GM12878 (cell line): ENCODE results near the gene SP2. TPM values are rescaled to one million over a fixed set of nuclear protein-coding genes. Genes with fewer than 3 reads are reported as not detected.

Source experiments
- ATAC-seq: fragments of 200-7000 bp; cut with Tn5 transposase; 3 replicates; pipeline ENCODE4 v1.9.1; 2020; ENCODE audit warnings: mild to moderate bottlenecking, moderate library complexity
- BruUV-seq: library from RNA; stranded (reverse); fragments of 400-500 nt; replicated peaks from 2 replicates; lab custom pipeline; 2021; lab: Mats Ljungman, UMichigan
- CTCF ChIA-PET: fragments of 300-600 bp; sonication (Branson Sonifier 250); formaldehyde crosslinking; extraction: SDS; loops from one replicate; lab custom pipeline; 2021; ENCODE audit warnings: inconsistent platforms; lab: Yijun Ruan, JAX
- POLR2A ChIA-PET: fragments of 350-600 bp; formaldehyde crosslinking; extraction: SDS; loops from one replicate; lab custom pipeline; 2021; ENCODE audit warnings: inconsistent platforms; lab: Charles Lee
- RAD21 ChIA-PET: fragments of 300-600 bp; sonication (Branson Sonifier 250); formaldehyde crosslinking; loops from one replicate; lab custom pipeline; 2023; ENCODE audit warnings: antibody characterized with exemption; ENCODE audit not compliant: unreplicated experiment; lab: Charles Lee
- SMC1A ChIA-PET: fragments of 300-600 bp; sonication (Branson Sonifier 250); formaldehyde crosslinking; loops from one replicate; lab custom pipeline; 2023; ENCODE audit not compliant: unreplicated experiment, uncharacterized antibody; lab: Charles Lee
- DNase-seq: peaks from one replicate; pipeline ENCODE4 v3.0.0-alpha.2; 2011; ENCODE audit warnings: low read depth, low spot score
- FAIRE-seq: peaks from 3 replicates; lab custom pipeline; 2011; peaks lifted over from hg19 to GRCh38; lab: Jason Lieb, UNC
- H2AFZ ChIP-seq: 2 replicates; pipeline ENCODE4 v1.6.0; 2011; ENCODE audit warnings: low read depth, low read length, control low read depth; ENCODE audit not compliant: control insufficient read depth
- H3K27ac ChIP-seq: 2 replicates; pipeline ENCODE4 v1.5.1; 2011; ENCODE audit warnings: control low read depth; ENCODE audit not compliant: control insufficient read depth, insufficient read depth
- H3K27me3 ChIP-seq, 2 experiments: replicated peaks in 1 of 2; 2 replicates each; pipeline versions ENCODE4 v1.6.0 to v1.6.1; 2011; ENCODE audit warnings: low read length in 1 of 2; ENCODE audit not compliant: control insufficient read depth in 2 of 2, insufficient read depth in 2 of 2
- H3K36me3 ChIP-seq, 2 experiments: 2 replicates each; pipeline ENCODE4 v1.5.1; 2011; ENCODE audit warnings: low read length in 1 of 2; ENCODE audit not compliant: control insufficient read depth in 2 of 2, insufficient read depth in 2 of 2
- H3K4me1 ChIP-seq: 2 replicates; pipeline ENCODE4 v1.6.1; 2011; ENCODE audit warnings: mild to moderate bottlenecking, low read length, moderate library complexity, mixed read lengths; ENCODE audit not compliant: control insufficient read depth, insufficient read depth
- H3K4me2 ChIP-seq: 2 replicates; pipeline ENCODE4 v1.6.0; 2011; ENCODE audit warnings: control low read depth; ENCODE audit not compliant: control insufficient read depth, insufficient read depth
- H3K4me3 ChIP-seq: fragments of 200-600 bp; sonication (generic); 2 replicates; pipeline ENCODE4 v1.5.1; 2016
- H3K79me2 ChIP-seq: 2 replicates; pipeline ENCODE4 v1.6.0; 2011; ENCODE audit warnings: low read length; ENCODE audit not compliant: control insufficient read depth, insufficient read depth
- H3K9ac ChIP-seq: 2 replicates; pipeline ENCODE4 v1.8.0; 2011; ENCODE audit warnings: low read length, control low read depth, mixed read lengths; ENCODE audit not compliant: control insufficient read depth, insufficient read depth
- H3K9me3 ChIP-seq: replicated peaks from 3 replicates; pipeline ENCODE4 v1.5.1; 2011; ENCODE audit warnings: mild to moderate bottlenecking, low read length; ENCODE audit not compliant: control insufficient read depth, insufficient read depth
- H4K20me1 ChIP-seq: 2 replicates; pipeline ENCODE4 v1.6.0; 2011; ENCODE audit not compliant: control insufficient read depth, insufficient read depth
- BACH1 ChIP-seq: fragments of 450-650 bp; IDR thresholded peaks from 2 replicates; pipeline ENCODE4 v1.6.1; 2017; ENCODE audit warnings: mild to moderate bottlenecking, borderline replicate concordance
- BRCA1 ChIP-seq: IDR thresholded peaks from 2 replicates; pipeline ENCODE4 v1.6.1; 2011; ENCODE audit warnings: low read depth, low read length, improper control_type of control experiment
- YBX1 ChIP-seq: fragments of 450-650 bp; IDR thresholded peaks from 2 replicates; pipeline ENCODE4 v1.6.1; 2016; ENCODE audit warnings: antibody characterized with exemption
- WGBS: methylation state at CpG from one replicate; pipeline ENCODE4 v1.1.6; 2016; ENCODE audit warnings: low lambda C conversion rate; ENCODE audit not compliant: insufficient replicate concordance, insufficient coverage; ENCODE audit errors: missing lambda C conversion rate; 5-methylcytosine and 5-hydroxymethylcytosine counted together
- in situ Hi-C: fragments of 300-500 bp; cut with MboI; formaldehyde crosslinking; loops from 9 replicates; pipeline ENCODE4 v1.14.3; 2018; ENCODE audit warnings: mixed read lengths
- intact Hi-C: fragments of 100-400 bp; cut with micrococcal nuclease; formaldehyde crosslinking; loops from one replicate; pipeline ENCODE4 v1.14.2; 2022; ENCODE audit not compliant: unreplicated experiment
- polyA plus RNA-seq, 11 experiments: library from polyadenylated mRNA; depleted of rRNA in 4 of 11; unstranded in 6 of 11; stranded (reverse) in 5 of 11; fragments of >200 nt; fragmentation: Nextera tagmentation in 4 of 11; fragmentation: Illumina TruSeq in 1 of 11; extraction: Ambion mirVana in 4 of 11; extraction: Trizol in 1 of 11; gene quantifications; 1 replicate in 1 of 11; 2 replicates in 10 of 11; pipeline versions ENCODE4 v1.2.1 to v1.2.3, GENCODE V29; 2011 to 2016; ENCODE audit warnings: inconsistent platforms in 2 of 11, missing spikeins in 2 of 11, low read depth in 1 of 11
- total RNA-seq, 4 experiments: library from RNA; depleted of rRNA in 3 of 4; stranded (reverse); fragments of >200 nt in 3 of 4; fragmentation: Illumina TruSeq in 1 of 4; extraction: Trizol in 1 of 4; gene quantifications; 2 replicates each; pipeline versions ENCODE4 v1.2.1 to v1.2.3, GENCODE V29; 2013 to 2021
- TF ChIP-seq, protein P1 (sequence below): fragments of 450-650 bp; IDR thresholded peaks from 2 replicates; pipeline ENCODE4 v1.6.1; 2017; ENCODE audit warnings: mild to moderate bottlenecking, moderate library complexity
- TF ChIP-seq, protein P2 (sequence below): fragments of 450-650 bp; formaldehyde crosslinking; IDR thresholded peaks from 2 replicates; pipeline ENCODE4 v1.4.0; 2020; ENCODE audit warnings: mild to moderate bottlenecking, moderate library complexity

The SP2 gene
- total and polyA plus RNA-seq, 10 of the 15 experiments (the other 5 are each of a cell fraction or from before 2014, with no cell fraction given): 1.2 to 19.1 (median 4.8) TPM

DNA sequence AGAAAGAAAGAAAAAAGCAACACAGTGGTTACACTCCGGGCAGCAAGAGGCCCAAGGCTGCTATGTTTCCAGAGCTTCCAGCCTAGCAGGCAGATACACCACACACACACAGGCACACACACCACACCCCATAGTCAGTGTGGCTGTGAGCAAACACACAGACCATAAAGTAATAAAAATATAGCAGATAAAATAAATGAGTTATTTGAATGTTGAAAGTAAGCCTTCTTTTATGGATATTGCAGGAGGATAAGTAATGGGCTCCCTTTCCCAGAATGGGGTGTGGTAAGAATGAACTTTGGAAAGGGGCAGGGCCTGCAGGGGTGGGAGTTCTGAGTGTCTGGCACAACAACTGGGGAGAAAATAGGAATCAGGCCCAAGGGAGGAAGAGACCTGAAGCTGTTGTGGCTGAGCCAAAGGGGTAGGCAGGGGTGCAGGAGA lies 70.1 kb downstream of the SP2 start:
- no peak overlapping the region for H3K4me2 ChIP-seq
- DNase-seq: no peak
- H3K27ac ChIP-seq: no peak overlapping the region
- BruUV-seq: no TSS peak
- no peak overlapping the region for H3K9ac ChIP-seq
- TF ChIP-seq, protein P1, sequence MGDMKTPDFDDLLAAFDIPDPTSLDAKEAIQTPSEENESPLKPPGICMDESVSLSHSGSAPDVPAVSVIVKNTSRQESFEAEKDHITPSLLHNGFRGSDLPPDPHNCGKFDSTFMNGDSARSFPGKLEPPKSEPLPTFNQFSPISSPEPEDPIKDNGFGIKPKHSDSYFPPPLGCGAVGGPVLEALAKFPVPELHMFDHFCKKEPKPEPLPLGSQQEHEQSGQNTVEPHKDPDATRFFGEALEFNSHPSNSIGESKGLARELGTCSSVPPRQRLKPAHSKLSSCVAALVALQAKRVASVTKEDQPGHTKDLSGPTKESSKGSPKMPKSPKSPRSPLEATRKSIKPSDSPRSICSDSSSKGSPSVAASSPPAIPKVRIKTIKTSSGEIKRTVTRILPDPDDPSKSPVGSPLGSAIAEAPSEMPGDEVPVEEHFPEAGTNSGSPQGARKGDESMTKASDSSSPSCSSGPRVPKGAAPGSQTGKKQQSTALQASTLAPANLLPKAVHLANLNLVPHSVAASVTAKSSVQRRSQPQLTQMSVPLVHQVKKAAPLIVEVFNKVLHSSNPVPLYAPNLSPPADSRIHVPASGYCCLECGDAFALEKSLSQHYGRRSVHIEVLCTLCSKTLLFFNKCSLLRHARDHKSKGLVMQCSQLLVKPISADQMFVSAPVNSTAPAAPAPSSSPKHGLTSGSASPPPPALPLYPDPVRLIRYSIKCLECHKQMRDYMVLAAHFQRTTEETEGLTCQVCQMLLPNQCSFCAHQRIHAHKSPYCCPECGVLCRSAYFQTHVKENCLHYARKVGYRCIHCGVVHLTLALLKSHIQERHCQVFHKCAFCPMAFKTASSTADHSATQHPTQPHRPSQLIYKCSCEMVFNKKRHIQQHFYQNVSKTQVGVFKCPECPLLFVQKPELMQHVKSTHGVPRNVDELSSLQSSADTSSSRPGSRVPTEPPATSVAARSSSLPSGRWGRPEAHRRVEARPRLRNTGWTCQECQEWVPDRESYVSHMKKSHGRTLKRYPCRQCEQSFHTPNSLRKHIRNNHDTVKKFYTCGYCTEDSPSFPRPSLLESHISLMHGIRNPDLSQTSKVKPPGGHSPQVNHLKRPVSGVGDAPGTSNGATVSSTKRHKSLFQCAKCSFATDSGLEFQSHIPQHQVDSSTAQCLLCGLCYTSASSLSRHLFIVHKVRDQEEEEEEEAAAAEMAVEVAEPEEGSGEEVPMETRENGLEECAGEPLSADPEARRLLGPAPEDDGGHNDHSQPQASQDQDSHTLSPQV: no peak
- TF ChIP-seq BRCA1 (no peak), YBX1 (no peak), BACH1 (no peak)
- TF ChIP-seq, protein P2, sequence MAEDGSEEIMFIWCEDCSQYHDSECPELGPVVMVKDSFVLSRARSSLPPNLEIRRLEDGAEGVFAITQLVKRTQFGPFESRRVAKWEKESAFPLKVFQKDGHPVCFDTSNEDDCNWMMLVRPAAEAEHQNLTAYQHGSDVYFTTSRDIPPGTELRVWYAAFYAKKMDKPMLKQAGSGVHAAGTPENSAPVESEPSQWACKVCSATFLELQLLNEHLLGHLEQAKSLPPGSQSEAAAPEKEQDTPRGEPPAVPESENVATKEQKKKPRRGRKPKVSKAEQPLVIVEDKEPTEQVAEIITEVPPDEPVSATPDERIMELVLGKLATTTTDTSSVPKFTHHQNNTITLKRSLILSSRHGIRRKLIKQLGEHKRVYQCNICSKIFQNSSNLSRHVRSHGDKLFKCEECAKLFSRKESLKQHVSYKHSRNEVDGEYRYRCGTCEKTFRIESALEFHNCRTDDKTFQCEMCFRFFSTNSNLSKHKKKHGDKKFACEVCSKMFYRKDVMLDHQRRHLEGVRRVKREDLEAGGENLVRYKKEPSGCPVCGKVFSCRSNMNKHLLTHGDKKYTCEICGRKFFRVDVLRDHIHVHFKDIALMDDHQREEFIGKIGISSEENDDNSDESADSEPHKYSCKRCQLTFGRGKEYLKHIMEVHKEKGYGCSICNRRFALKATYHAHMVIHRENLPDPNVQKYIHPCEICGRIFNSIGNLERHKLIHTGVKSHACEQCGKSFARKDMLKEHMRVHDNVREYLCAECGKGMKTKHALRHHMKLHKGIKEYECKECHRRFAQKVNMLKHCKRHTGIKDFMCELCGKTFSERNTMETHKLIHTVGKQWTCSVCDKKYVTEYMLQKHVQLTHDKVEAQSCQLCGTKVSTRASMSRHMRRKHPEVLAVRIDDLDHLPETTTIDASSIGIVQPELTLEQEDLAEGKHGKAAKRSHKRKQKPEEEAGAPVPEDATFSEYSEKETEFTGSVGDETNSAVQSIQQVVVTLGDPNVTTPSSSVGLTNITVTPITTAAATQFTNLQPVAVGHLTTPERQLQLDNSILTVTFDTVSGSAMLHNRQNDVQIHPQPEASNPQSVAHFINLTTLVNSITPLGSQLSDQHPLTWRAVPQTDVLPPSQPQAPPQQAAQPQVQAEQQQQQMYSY (CRISPR knock-in tag): no peak
- ChIA-PET SMC1A (interaction anchor here (0.9 to 1.6 kb wide), 2 partner anchors 15 to 17 kb away, joined by 3 to 6 read pairs; no protein-coding TSS in a partner anchor), POLR2A (no interaction called here), RAD21 (interaction anchor here (1.1 kb wide), 1 partner anchor 52 kb away, joined by 3 read pairs; no protein-coding TSS in a partner anchor), CTCF (interaction anchor here (0.9 to 14.3 kb wide), 2 partner anchors 12 to 20 kb away, joined by 5 to 463 read pairs; partner anchors contain the start of gene PNPO)
- H3K79me2 ChIP-seq: peaks cover 2% of the 10 kb centered on the region
- H3K4me3 ChIP-seq: no peak overlapping the region
- FAIRE-seq: no peak
- H3K4me1 ChIP-seq: peaks cover 6% of the 10 kb centered on the region
- 22% methylated on average over 1 of the region's 1 CpG for WGBS
- intact Hi-C loops (no loop called here), in situ Hi-C loops (no loop called here)
- no peaks in the 10 kb centered on the region for H3K9me3 ChIP-seq
- no peaks in the 10 kb centered on the region for H3K27me3 ChIP-seq
- no peak overlapping the region for H2AFZ ChIP-seq
- no peak for ATAC-seq
- no peaks in the 10 kb centered on the region for H3K36me3 ChIP-seq
- no peaks in the 10 kb centered on the region for H4K20me1 ChIP-seq
